Measurements from ENCODE around the gene DRAP1.
A peak's percentile ranks its signal among the peaks of the same experiment; 100 is the strongest.

The DRAP1 gene

GRCh38 chr11:65919141-65919572 lies at the start of gene DRAP1:
Gene DRAP1 (plus strand): TSS chr11:65919426. CDS start chr11:65919502, 76 bp downstream.
- DNase-seq: peak; percentile 99

- DNase-seq: no peak
These were observed 49.5 kb upstream of the DRAP1 start for GRCh38 chr11:65869643-65870306.

GRCh38 chr11:65870307-65870658 lies 48.9 kb upstream of the DRAP1 start:
- no peak for DNase-seq

- DNase-seq: no peak
These were observed 48.2 kb upstream of the DRAP1 start for GRCh38 chr11:65870706-65871681.

- no peak for DNase-seq
These were observed 47.2 kb upstream of the DRAP1 start for GRCh38 chr11:65871811-65872548.

- no peak for DNase-seq
These were observed 46.5 kb upstream of the DRAP1 start, which contains the start of gene EFEMP2 for GRCh38 chr11:65872586-65873317. Gene EFEMP2 (minus strand): TSS chr11:65872800. CDS start chr11:65872354, 446 bp downstream.

GRCh38 chr11:65873318-65874156 lies 45.7 kb upstream of the DRAP1 start:
- DNase-seq: peak; percentile 98 to 99

GRCh38 chr11:65879617-65880016 lies 39.6 kb upstream of the DRAP1 start, which contains the start of gene CTSW:
Gene CTSW (plus strand): TSS chr11:65879837. CDS start chr11:65879855, 18 bp downstream.
- DNase-seq: no peak

- no peak for DNase-seq
These were observed 39.2 kb upstream of the DRAP1 start for GRCh38 chr11:65880027-65880426.

- no peak for DNase-seq
These were observed 38.3 kb upstream of the DRAP1 start for GRCh38 chr11:65880844-65881421.

GRCh38 chr11:65882120-65883057 lies 36.8 kb upstream of the DRAP1 start:
- no peak for DNase-seq

GRCh38 chr11:65883058-65883761 lies 36.0 kb upstream of the DRAP1 start:
- no peak for DNase-seq

- DNase-seq: no peak
These were observed 35.2 kb upstream of the DRAP1 start for GRCh38 chr11:65883786-65884715.

- peak; percentile 80 to 85 for DNase-seq
These were observed 34.5 kb upstream of the DRAP1 start for GRCh38 chr11:65884716-65885092.

GRCh38 chr11:65885231-65885630 lies 34.0 kb upstream of the DRAP1 start:
- no peak for DNase-seq

GRCh38 chr11:65885808-65886536 lies 33.3 kb upstream of the DRAP1 start:
- no peak for DNase-seq
